ENCODE measurements around the gene DMPK. TPM values are rescaled to one million over a fixed set of nuclear protein-coding genes. Genes with fewer than 3 reads are reported as not detected.
"Not testable (repeated sequence)": the region's sequence is repeated elsewhere in the genome, so short reads cannot be mapped to it uniquely, and the experiment has no call there.

The DMPK gene
- total RNA-seq, 2 donors from 2014 or later, result 212 to 227 TPM

GRCh38 chr19:45804959-45805230 lies 22.6 kb upstream of the DMPK start:
- Histone ChIP-seq H3K27ac (no peak overlapping the region), H3K36me3 (no peaks in the 10 kb centered on the region), H3K4me3 (no peak overlapping the region), H3K4me1 (ENCODE audit: control insufficient read depth in 1 of 2, low read depth in 2 of 2) (peaks cover 0 to 6% of the 10 kb centered on the region in 2 donors), H3K9me3 (no peaks in the 10 kb centered on the region), H3K27me3 (replicated peaks; ENCODE audit: insufficient read depth) (no peaks in the 10 kb centered on the region)
- DNase-seq (ENCODE audit: low spot score) (no peak), ATAC-seq (ENCODE audit: insufficient number of reproducible peaks, low FRiP score, low read depth) (no peak)
- TF ChIP-seq CTCF (IDR thresholded peaks at IDR 0.05), result no peak

GRCh38 chr19:45804140-45804958 lies 22.1 kb upstream of the DMPK start:
- no peak for ATAC-seq (ENCODE audit: insufficient number of reproducible peaks, low FRiP score, low read depth)
- Histone ChIP-seq H3K36me3 (no peaks in the 10 kb centered on the region), H3K27me3 (replicated peaks; ENCODE audit: insufficient read depth) (no peaks in the 10 kb centered on the region), H3K4me3 (no peak overlapping the region), H3K27ac (no peak overlapping the region), H3K4me1 (ENCODE audit: control insufficient read depth in 1 of 2, low read depth in 2 of 2) (peaks cover under 1% of the 10 kb centered on the region in 2 donors), H3K9me3 (no peaks in the 10 kb centered on the region)
- TF ChIP-seq CTCF (IDR thresholded peaks at IDR 0.05), result no peak
- DNase-seq (ENCODE audit: low spot score), result no peak

GRCh38 chr19:45801603-45802175 lies 19.4 kb upstream of the DMPK start:
- Histone ChIP-seq H3K27me3 (replicated peaks; ENCODE audit: insufficient read depth) (no peaks in the 10 kb centered on the region), H3K36me3 (no peaks in the 10 kb centered on the region), H3K4me1 (ENCODE audit: control insufficient read depth in 1 of 2, low read depth in 2 of 2) (peaks cover 3 to 11% of the 10 kb centered on the region in 2 donors), H3K9me3 (no peaks in the 10 kb centered on the region), H3K4me3 (no peak overlapping the region), H3K27ac (no peak overlapping the region)
- ATAC-seq (ENCODE audit: insufficient number of reproducible peaks, low FRiP score, low read depth) (no peak), DNase-seq (ENCODE audit: low spot score) (no peak)
- no peak for TF ChIP-seq CTCF (IDR thresholded peaks at IDR 0.05)

DNA sequence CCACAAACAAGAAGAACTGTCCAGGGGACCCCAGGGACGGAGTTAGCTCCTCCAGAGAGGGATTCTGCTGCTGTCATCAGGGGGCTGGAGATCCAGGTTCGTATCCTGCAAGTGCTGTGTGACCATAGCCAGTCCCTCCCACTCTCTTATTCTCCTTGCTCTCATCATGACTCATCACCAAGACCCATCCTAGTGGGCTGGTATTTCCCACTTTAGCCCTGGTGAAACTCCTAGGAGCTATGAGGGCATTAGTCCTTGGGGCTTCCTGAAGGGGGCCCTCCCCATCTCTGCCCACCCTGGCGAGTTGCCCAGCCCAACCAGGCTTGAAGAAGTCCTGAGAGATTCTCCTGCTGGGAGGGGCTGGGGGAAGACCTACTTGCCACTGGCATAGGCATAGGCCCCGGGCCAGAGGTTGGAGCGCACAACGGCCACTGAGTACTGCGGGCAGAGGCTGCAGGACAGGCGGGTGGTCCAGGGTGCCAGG lies 17.8 kb upstream of the DMPK start:
- peaks cover 3 to 11% of the 10 kb centered on the region in 2 donors for H3K4me1 ChIP-seq (ENCODE audit: control insufficient read depth in 1 of 2, low read depth in 2 of 2)
- no peak for ATAC-seq (ENCODE audit: insufficient number of reproducible peaks, low FRiP score, low read depth)
- DNase-seq (ENCODE audit: low spot score), result no peak
- H3K9me3 ChIP-seq, result no peaks in the 10 kb centered on the region
- no peak overlapping the region for H3K27ac ChIP-seq
- no peaks in the 10 kb centered on the region for H3K27me3 ChIP-seq (replicated peaks; ENCODE audit: insufficient read depth)
- H3K4me3 ChIP-seq, result no peak overlapping the region
- no peaks in the 10 kb centered on the region for H3K36me3 ChIP-seq
- TF ChIP-seq CTCF (IDR thresholded peaks at IDR 0.05), result no peak

- DNase-seq (ENCODE audit: low spot score); H3K27me3 ChIP-seq (replicated peaks; ENCODE audit: insufficient read depth); H3K4me3 ChIP-seq; H3K36me3 ChIP-seq; H3K9me3 ChIP-seq; ATAC-seq (ENCODE audit: insufficient number of reproducible peaks, low FRiP score, low read depth); H3K27ac ChIP-seq: not testable (repeated sequence)
- peaks cover 3 to 11% of the 10 kb centered on the region in 2 donors for H3K4me1 ChIP-seq (ENCODE audit: control insufficient read depth in 1 of 2, low read depth in 2 of 2)
Observed at GRCh38 chr19:45799541-45799940, 17.3 kb upstream of the DMPK start.
